Endometrial microvascular endothelial cells (primary cell): ENCODE data around the gene EYS. TPM values are rescaled to one million over a fixed set of nuclear protein-coding genes. Genes with fewer than 3 reads are reported as not detected.
"Not testable (repeated sequence)": the region's sequence is repeated elsewhere in the genome, so short reads cannot be mapped to it uniquely, and the experiment has no call there.

Source experiments
- in situ Hi-C: cut with HindIII; loops from 2 replicates; pipeline ENCODE4 v1.10.0; 2017; ENCODE audit warnings: low sequenced_read_pairs, low pct_unique_long_range_greater_than_20kb; ENCODE audit errors: inconsistent ontology term
- total RNA-seq: library from RNA; depleted of rRNA; stranded (reverse); fragments of >200 nt; gene quantifications from one replicate; pipeline ENCODE4 v1.2.3, GENCODE V29; 2015; ENCODE audit errors: inconsistent ontology term

EYS gene
- total RNA-seq, 1 donor from 2014 or later, result not detected

- in situ Hi-C loops, result no loop called here
These were observed 654.4 kb downstream of the EYS start for GRCh38 chr6:65052626-65053025.

- in situ Hi-C loops, result no loop called here
These were observed 661.2 kb downstream of the EYS start for GRCh38 chr6:65045801-65046200.

GRCh38 chr6:65014006-65014405 is 693.0 kb downstream of the EYS start:
- in situ Hi-C loops, result no loop called here

GRCh38 chr6:65006788-65007187 is 700.2 kb downstream of the EYS start:
- in situ Hi-C loops, result no loop called here

- in situ Hi-C loops, result no loop called here
These were observed 702.7 kb downstream of the EYS start for GRCh38 chr6:65004283-65004682.

- in situ Hi-C loops, result not testable (repeated sequence)
These were observed 704.1 kb downstream of the EYS start for GRCh38 chr6:65002882-65003281.

GRCh38 chr6:65000815-65001214 is 706.2 kb downstream of the EYS start:
- in situ Hi-C loops, result no loop called here

GRCh38 chr6:64998204-64998603 is 708.8 kb downstream of the EYS start:
- in situ Hi-C loops, result no loop called here

GRCh38 chr6:64996301-64996700 is 710.7 kb downstream of the EYS start:
- in situ Hi-C loops, result no loop called here

GRCh38 chr6:64990652-64991304 is 716.2 kb downstream of the EYS start:
- in situ Hi-C loops, result no loop called here

- in situ Hi-C loops, result no loop called here
These were observed 718.9 kb downstream of the EYS start for GRCh38 chr6:64988148-64988547.

- in situ Hi-C loops, result no loop called here
These were observed 720.0 kb downstream of the EYS start for GRCh38 chr6:64987066-64987465.

GRCh38 chr6:64985726-64986125 is 721.3 kb downstream of the EYS start:
- in situ Hi-C loops, result no loop called here

GRCh38 chr6:64984948-64985347 is 722.1 kb downstream of the EYS start:
- in situ Hi-C loops, result no loop called here

GRCh38 chr6:64983089-64983488 is 723.9 kb downstream of the EYS start:
- in situ Hi-C loops, result no loop called here

- in situ Hi-C loops, result no loop called here
These were observed 733.9 kb downstream of the EYS start for GRCh38 chr6:64973142-64973541.

GRCh38 chr6:64969139-64969538 is 737.9 kb downstream of the EYS start:
- in situ Hi-C loops, result no loop called here

GRCh38 chr6:64955435-64955848 is 751.6 kb downstream of the EYS start:
- in situ Hi-C loops, result no loop called here

GRCh38 chr6:64949257-64949656 is 757.8 kb downstream of the EYS start:
- in situ Hi-C loops, result no loop called here

- in situ Hi-C loops, result no loop called here
These were observed 758.8 kb downstream of the EYS start for GRCh38 chr6:64948261-64948660.

GRCh38 chr6:64945450-64945849 is 761.6 kb downstream of the EYS start:
- in situ Hi-C loops, result no loop called here
